Activated T-helper 1 cell treated with Interleukin-2 at 50 U/mL for 16 hours (primary cell): ENCODE measurements around the gene ALDH3A2.
"Not testable (repeated sequence)": the region's sequence is repeated elsewhere in the genome, so short reads cannot be mapped to it uniquely, and the experiment has no call there.

ENCODE experiments used
- DNase-seq: peaks from one replicate; pipeline ENCODE4 v3.0.0-alpha.2; 2020; ENCODE audit warnings: low read depth

ALDH3A2 gene

GRCh38 chr17:19651451-19652238, 3.1 kb downstream of the ALDH3A2 start:
- no peak for DNase-seq

DNA sequence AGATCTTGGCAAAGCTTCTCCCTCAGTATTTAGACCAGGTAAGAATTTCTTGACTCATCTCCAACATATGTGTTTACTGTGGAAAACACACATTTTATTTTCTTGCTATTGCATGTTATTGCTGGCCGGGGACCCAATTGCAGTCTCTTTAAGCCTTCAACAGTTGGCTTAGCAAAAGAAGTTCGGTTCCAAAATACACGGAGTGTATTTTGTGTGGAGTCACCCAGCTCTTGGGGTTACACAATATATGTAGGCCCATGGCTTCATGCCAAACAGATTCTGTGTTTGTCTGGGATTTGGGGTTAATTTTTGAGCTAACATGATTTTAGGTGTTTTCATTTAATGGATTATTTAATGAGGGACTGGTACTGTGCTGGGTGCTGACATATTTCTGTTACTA, 4.0 kb downstream of the ALDH3A2 start:
- DNase-seq = no peak

DNA sequence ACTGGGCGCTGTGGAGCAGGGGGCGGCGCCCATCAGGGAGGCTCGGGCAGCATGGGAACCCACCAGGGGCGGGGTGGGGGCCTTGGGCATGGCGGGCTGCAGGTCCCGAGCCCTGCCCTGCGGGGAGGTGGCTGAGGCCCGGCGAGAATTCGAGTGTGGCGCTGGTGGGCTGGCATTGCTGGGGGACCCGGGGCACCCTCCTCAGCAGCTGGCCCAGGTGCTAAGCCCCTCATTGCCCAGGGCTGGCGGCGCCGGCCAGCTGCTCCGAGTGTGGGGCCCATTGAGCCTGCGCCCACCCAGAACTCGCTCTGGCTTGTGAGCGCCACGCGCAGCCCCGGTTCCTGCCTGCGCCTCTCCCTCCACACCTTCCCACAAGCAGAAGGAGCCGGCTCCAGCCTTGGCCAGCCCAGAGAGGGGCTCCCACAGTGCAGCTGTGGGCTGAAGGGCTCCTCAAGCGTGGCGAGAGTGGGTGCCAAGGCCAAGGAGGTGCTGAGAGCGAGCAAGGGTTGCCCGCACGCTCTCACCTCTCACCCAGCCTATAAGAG, 5.9 kb downstream of the ALDH3A2 start:
- no peak for DNase-seq

- no peak for DNase-seq
Measured at GRCh38 chr17:19654896-19655295, 6.3 kb downstream of the ALDH3A2 start.

DNA sequence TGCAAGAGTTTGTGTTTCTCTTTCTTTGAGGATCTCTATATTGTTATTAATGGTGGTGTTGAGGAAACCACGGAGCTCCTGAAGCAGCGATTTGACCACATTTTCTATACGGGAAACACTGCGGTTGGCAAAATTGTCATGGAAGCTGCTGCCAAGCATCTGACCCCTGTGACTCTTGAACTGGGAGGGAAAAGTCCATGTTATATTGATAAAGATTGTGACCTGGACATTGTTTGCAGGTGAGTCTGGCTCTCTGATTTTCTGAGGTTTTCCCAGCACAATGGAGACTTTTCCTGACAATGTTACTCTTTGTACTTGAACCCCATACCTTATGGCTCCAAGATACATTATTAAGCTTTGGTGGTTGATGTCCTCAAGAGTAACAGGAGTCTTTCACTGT, 7.8 kb downstream of the ALDH3A2 start:
- no peak for DNase-seq

- no peak for DNase-seq
Measured at GRCh38 chr17:19656851-19657581, 8.5 kb downstream of the ALDH3A2 start.

DNA sequence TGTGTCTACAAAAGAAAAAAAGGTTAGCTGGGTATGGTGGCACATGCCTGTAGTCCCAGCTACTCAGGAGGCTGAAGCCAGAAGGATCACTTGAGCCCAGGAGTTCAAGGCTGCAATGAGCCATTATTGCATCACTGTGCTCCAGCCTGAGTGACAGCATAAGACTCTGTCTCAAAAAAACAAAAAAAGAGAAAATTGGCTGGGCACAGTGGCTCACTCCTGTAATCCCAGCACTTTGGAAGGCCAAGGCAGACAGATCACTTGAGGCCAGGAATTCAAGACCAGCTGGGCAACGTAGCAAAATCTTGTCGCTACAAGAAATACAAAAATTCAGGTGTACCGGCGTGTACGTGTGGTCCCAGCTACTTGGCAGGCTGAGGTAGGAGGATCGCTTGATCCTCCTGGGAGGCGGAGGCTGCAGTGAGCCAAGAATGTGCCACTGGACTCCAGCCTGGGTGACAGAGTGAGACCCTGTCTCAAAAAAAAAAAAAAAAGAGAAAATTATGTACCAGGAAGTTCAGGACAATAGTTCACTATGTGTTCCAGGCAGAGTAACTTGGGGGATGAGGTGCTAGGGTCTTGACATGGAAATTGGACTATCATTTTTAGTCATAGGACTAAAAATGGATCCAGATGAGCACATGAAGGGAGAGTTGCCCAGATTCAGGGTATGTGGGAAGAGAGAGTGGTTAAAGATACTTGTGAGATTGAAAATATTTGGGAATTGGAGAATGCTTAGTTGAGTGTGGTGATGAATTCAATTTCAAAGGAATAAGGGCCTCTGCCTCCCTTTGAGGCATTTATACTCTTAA, 11.0 kb downstream of the ALDH3A2 start:
- DNase-seq = no peak

- DNase-seq = no peak
Measured at GRCh38 chr17:19660219-19660870, 11.8 kb downstream of the ALDH3A2 start.

- no peak for DNase-seq
Measured at GRCh38 chr17:19661121-19661520, 12.6 kb downstream of the ALDH3A2 start.

- no peak for DNase-seq
Measured at GRCh38 chr17:19663097-19663496, 14.5 kb downstream of the ALDH3A2 start.

DNA sequence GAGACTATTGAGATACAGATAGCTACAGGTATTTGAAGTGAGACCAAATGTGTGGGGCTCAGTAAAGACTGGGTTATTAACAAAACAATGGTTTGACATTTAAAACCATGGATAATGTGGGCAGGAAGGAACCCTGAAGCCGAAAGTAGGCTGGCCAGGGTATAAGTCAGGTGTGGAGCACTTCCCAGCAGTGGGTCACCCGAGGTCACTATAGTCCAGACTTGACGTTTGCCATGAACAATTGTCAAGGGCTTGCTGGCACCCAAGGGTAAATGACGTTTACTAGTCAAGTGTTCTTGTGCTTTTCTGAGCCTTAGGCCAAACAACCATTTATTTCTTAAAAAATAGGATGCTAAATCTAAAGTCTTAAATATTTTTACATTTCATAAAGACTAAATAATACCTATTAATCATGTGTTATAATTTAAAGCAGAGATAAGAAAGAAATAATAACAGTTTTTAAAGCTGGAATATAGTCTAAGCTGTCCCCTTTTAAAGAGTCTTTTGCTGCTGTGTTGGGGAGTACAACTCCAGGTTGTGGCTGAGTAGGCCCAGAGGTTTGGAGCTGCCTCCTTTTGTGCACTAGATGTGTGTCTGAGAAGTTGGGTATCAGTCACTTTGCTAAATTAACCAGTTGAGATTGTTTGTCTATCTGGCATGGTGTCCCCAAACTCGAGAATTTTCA, 15.7 kb downstream of the ALDH3A2 start:
- no peak for DNase-seq

DNA sequence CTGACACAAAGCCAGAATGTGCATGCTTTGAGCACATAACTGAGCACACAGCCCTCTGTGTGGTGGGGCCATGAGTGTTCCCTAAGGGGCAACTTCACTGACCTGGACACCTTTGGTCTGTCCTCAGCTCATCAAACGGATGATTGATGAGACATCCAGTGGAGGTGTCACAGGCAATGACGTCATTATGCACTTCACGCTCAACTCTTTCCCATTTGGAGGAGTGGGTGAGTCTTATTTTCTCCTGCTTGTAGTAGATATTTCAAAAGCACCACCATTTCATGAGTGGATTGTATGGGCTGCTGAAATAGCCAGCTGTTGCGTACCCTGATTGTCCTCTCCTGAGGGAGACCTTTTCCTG, 16.2 kb downstream of the ALDH3A2 start:
- no peak for DNase-seq

DNA sequence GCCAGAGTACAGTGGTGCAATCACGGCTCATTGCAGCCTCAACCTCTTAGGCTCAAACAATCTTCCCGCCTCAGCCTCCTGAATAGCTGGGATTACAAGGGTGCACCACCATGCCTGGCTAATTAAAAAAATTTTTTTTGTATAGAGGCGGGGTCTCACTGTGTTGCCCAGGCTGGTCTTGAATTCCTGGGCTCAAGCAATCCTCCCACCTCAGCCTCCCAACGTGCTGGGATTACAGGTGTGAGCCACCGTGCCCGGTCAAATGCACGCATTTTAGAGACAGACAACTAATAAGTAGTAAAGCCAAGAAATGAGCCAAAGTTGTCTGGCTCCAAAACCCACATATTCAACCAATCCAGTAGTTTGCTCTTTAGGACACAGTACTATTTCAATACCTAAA, 21.1 kb downstream of the ALDH3A2 start:
- DNase-seq = not testable (repeated sequence)

GRCh38 chr17:19670908-19671307, 22.4 kb downstream of the ALDH3A2 start:
- DNase-seq = no peak

DNA sequence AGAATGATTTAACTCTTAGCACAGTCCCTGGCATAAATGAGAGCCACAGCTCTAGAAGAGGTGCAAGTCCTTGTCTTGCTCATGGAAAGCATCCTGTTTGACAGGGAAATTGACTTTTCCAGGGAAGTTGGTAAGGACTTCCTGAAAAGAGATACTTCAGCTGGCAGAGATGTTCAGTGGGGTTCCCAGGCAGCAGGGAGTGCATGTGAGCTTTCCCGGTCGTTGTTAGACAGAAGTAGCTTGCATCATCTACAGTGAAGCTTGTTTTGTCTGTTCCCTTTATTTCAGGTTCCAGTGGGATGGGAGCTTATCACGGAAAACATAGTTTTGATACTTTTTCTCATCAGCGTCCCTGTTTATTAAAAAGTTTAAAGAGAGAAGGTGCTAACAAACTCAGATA, 22.9 kb downstream of the ALDH3A2 start:
- DNase-seq = no peak

- DNase-seq = no peak
Measured at GRCh38 chr17:19672009-19672750, 23.6 kb downstream of the ALDH3A2 start.

DNA sequence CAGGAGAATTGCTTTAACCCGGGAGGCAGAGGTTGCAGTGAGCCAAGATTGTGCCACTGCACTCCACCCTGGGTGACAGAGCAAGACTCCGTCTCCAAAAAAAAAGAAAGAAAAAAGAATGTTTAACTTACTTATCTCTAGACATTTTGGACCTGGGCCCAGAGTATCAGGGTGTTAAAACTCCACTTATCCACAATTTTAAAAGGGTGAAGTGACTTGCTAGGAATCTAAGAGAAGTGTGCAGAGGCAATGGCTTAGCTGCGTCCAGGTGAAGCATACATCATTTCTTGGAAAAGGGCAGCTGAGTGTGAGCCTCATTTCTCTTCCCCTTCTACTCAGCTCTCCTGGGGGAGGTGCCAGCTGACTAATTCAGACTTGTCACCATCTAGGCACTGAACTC, 25.1 kb downstream of the ALDH3A2 start:
- no peak for DNase-seq

- no peak for DNase-seq
Measured at GRCh38 chr17:19676896-19677295, 28.3 kb downstream of the ALDH3A2 start.

DNA sequence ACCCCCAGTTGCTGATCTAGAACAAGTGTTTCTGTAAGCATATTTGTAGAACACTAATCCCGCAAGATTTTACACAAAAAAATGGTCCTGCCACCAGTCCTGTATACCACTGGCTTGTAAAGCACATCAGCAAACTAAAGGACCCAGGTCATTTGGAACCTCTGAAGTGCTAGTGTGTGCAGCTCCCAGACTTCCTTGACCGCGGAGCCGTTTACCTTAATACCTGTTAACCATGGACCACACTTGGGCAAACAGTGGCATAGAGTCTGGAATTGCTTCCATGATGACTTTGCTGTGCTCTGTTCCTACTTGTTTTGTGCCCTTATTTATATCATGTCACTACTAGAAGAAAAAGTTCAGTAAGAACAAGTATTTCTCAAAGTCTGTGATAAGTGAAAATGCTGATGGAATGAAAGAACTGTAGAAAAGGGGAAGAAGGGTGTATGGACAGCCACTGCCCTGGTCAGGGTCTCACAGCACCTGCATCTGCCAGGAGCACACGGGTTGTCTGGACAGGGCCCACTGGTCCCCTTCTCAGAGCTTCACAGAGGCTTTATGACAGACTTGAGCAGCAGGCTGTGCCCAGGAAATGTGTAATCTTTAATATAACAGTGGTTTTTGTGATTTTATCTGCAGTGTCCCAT, 29.3 kb downstream of the ALDH3A2 start:
- DNase-seq = no peak
